DND-41 (cell line): ENCODE data around the gene PACS2.
A peak's percentile ranks its signal among the peaks of the same experiment; 100 is the strongest.

ENCODE experiments used
- ATAC-seq: fragments of 200-7000 bp; cut with Tn5 transposase; 3 replicates; pipeline ENCODE4 v1.9.1; 2021; ENCODE audit warnings: low read depth; ENCODE audit not compliant: insufficient read depth
- DNase-seq: peaks from one replicate; pipeline ENCODE4 v3.0.0-alpha.2; 2020
- H2AFZ ChIP-seq: 2 replicates; pipeline ENCODE4 v1.6.0; 2012; ENCODE audit warnings: low read depth, low read length
- H3K27ac ChIP-seq: 2 replicates; pipeline ENCODE4 v1.5.1; 2012; ENCODE audit warnings: low read length, inconsistent platforms
- H3K27me3 ChIP-seq: fragments of 200-600 bp; sonication (generic); 2 replicates; pipeline ENCODE4 v1.6.0; 2012; ENCODE audit warnings: low read length, mild to moderate bottlenecking, inconsistent platforms; ENCODE audit not compliant: insufficient read depth, poor library complexity
- H3K36me3 ChIP-seq: 2 replicates; pipeline ENCODE4 v1.5.1; 2012; ENCODE audit warnings: low read length, inconsistent platforms; ENCODE audit not compliant: insufficient read depth
- H3K4me1 ChIP-seq: 2 replicates; pipeline ENCODE4 v1.5.1; 2012; ENCODE audit warnings: mild to moderate bottlenecking, low read length; ENCODE audit not compliant: insufficient read depth
- H3K4me2 ChIP-seq: 2 replicates; pipeline ENCODE4 v1.6.0; 2012; ENCODE audit warnings: mild to moderate bottlenecking, moderate library complexity, low read length, inconsistent platforms; ENCODE audit not compliant: insufficient read depth
- H3K4me3 ChIP-seq, 2 experiments: fragments of 200-600 bp in 1 of 2; shearing (Covaris generic) in 1 of 2; 2 replicates each; pipeline ENCODE4 v1.5.1; 2012 to 2016; ENCODE audit warnings: inconsistent platforms in 2 of 2, low read length in 2 of 2, mild to moderate bottlenecking in 2 of 2, low read depth in 1 of 2, moderate library complexity in 1 of 2
- H3K79me2 ChIP-seq: 2 replicates; pipeline ENCODE4 v1.6.0; 2012; ENCODE audit warnings: low read length, inconsistent platforms; ENCODE audit not compliant: insufficient read depth
- H3K9ac ChIP-seq: 2 replicates; pipeline ENCODE4 v1.6.0; 2012; ENCODE audit warnings: low read depth, mild to moderate bottlenecking, inconsistent platforms, low read length, moderate library complexity
- H3K9me3 ChIP-seq: 2 replicates; pipeline ENCODE4 v1.5.1; 2012; ENCODE audit warnings: low read length, moderate library complexity, mild to moderate bottlenecking, inconsistent platforms; ENCODE audit not compliant: insufficient read depth, severe bottlenecking
- H4K20me1 ChIP-seq: 2 replicates; pipeline ENCODE4 v1.6.0; 2012; ENCODE audit warnings: low read length; ENCODE audit not compliant: insufficient read depth
- CTCF ChIP-seq: IDR thresholded peaks from 2 replicates; pipeline ENCODE4 v1.5.1; 2012; ENCODE audit warnings: borderline replicate concordance, low read length, moderate library complexity, mild to moderate bottlenecking; ENCODE audit not compliant: poor library complexity, severe bottlenecking; ENCODE audit errors: extremely low read depth
- EZH2 ChIP-seq: IDR thresholded peaks from 3 replicates; pipeline ENCODE4 v1.6.1; 2012; ENCODE audit warnings: borderline replicate concordance, low read depth, mild to moderate bottlenecking, moderate library complexity, low read length, inconsistent platforms; ENCODE audit not compliant: severe bottlenecking

PACS2 gene

GRCh38 chr14:105329411-105330150 lies 15.0 kb downstream of the PACS2 start:
- H3K4me1 ChIP-seq, result no peaks in the 10 kb centered on the region
- no peak overlapping the region for H3K27ac ChIP-seq
- DNase-seq (no peak), ATAC-seq (no peak)
- no peak for TF ChIP-seq EZH2
- no peak for TF ChIP-seq CTCF
- H4K20me1 ChIP-seq, result peaks cover 91% of the 10 kb centered on the region
- H3K9me3 ChIP-seq, result no peaks in the 10 kb centered on the region
- H3K27me3 ChIP-seq, result no peaks in the 10 kb centered on the region
- peaks cover 2% of the 10 kb centered on the region; the same call in 1 of the 2 replicates for H3K36me3 ChIP-seq
- H3K4me3 ChIP-seq, result no peak overlapping the region
- H3K4me2 ChIP-seq, result no peak overlapping the region
- H3K9ac ChIP-seq, result no peak overlapping the region
- H2AFZ ChIP-seq, result no peak overlapping the region
- H3K79me2 ChIP-seq, result peaks cover 91% of the 10 kb centered on the region

- Histone ChIP-seq H4K20me1 (peaks cover 91% of the 10 kb centered on the region), H3K9ac (no peak overlapping the region), H3K9me3 (no peaks in the 10 kb centered on the region), H3K4me1 (no peaks in the 10 kb centered on the region), H3K4me3 (no peak overlapping the region), H3K36me3 (no peaks in the 10 kb centered on the region; the same call in 1 of the 2 replicates), H3K4me2 (no peak overlapping the region), H3K79me2 (peaks cover 90% of the 10 kb centered on the region), H3K27me3 (no peaks in the 10 kb centered on the region), H2AFZ (no peak overlapping the region), H3K27ac (no peak overlapping the region)
- no peak for DNase-seq
- TF ChIP-seq EZH2 (no peak), CTCF (no peak)
- ATAC-seq, result no peak
These were observed 15.9 kb downstream of the PACS2 start for GRCh38 chr14:105330491-105330895.

GRCh38 chr14:105331575-105332349 lies 17.2 kb downstream of the PACS2 start:
- Histone ChIP-seq H3K9me3 (no peaks in the 10 kb centered on the region), H3K4me3 (no peak overlapping the region), H3K4me1 (no peaks in the 10 kb centered on the region), H2AFZ (no peak overlapping the region), H3K79me2 (peaks cover 85% of the 10 kb centered on the region), H3K4me2 (no peak overlapping the region), H3K27ac (peak overlapping the region; percentile 16; the same call in 1 of the 2 replicates), H3K27me3 (no peaks in the 10 kb centered on the region), H3K9ac (no peak overlapping the region), H3K36me3 (peaks cover 6% of the 10 kb centered on the region), H4K20me1 (peaks cover 91% of the 10 kb centered on the region)
- ATAC-seq, result 0 out of 3 replicates have a peak, but pooled peaks have one; percentile 41
- no peak for DNase-seq
- no peak for TF ChIP-seq CTCF
- no peak for TF ChIP-seq EZH2
